ENCODE results near the gene SPAG9. TPM values are rescaled to one million over a fixed set of nuclear protein-coding genes. Genes with fewer than 3 reads are reported as not detected.

The SPAG9 gene
- 100 to 1,000 TPM; 112 to 178 (median 128) TPM for total RNA-seq

- intact Hi-C loops (cut with DNase I; ENCODE audit: low total_unique reads): no loop called here
Observed at GRCh38 chr17:51120739-51121619, at the start of gene SPAG9. SPAG9 (minus strand) TSS chr17:51120868; CDS start chr17:51120656, 212 bp downstream.

GRCh38 chr17:51169340-51169739, 48.7 kb upstream of the SPAG9 start:
- Histone ChIP-seq H3K4me3 (no peak overlapping the region), H3K36me3 (peaks cover 4% of the 10 kb centered on the region), H3K27ac (no peak overlapping the region), H3K4me1 (peaks cover 3 to 5% of the 10 kb centered on the region in 2 donors), H3K27me3 (no peaks in the 10 kb centered on the region), H3K9me3 (no peaks in the 10 kb centered on the region)
- intact Hi-C loops (cut with DNase I; ENCODE audit: low total_unique reads): no loop called here
- TF ChIP-seq CTCF (IDR thresholded peaks at IDR 0.05) (no peak), POLR2AphosphoS5 (IDR thresholded peaks at IDR 0.05) (no peak), POLR2A (IDR thresholded peaks at IDR 0.05) (no peak)
- DNase-seq (ENCODE audit: low spot score in 2 of 2): no peak

More at GRCh38 chr17:51120739-51121619, at the start of gene SPAG9:
- H3K4me3 ChIP-seq: peak within 1 kb of the TSS; percentile 97 to 99 (median 99)
- H3K4me1 ChIP-seq: peaks cover 0 to 15% of the 10 kb centered on the region in 2 donors
- H3K36me3 ChIP-seq: no peaks in the 10 kb centered on the region
- H3K27ac ChIP-seq: peak within 1 kb of the TSS; percentile 98 to 99
- H3K9me3 ChIP-seq: no peaks in the 10 kb centered on the region
- peak; percentile 96 for DNase-seq (ENCODE audit: low spot score in 2 of 2)
- TF ChIP-seq CTCF (IDR thresholded peaks at IDR 0.05) (peak in 1 of 3 donors; percentile 7), POLR2AphosphoS5 (IDR thresholded peaks at IDR 0.05) (peak; percentile 76 to 89 (median 85)), POLR2A (IDR thresholded peaks at IDR 0.05) (peak; percentile 74)
- no peaks in the 10 kb centered on the region for H3K27me3 ChIP-seq

- H3K4me3 ChIP-seq: peak overlapping the region; percentile 85 to 94 (median 88)
- no peaks in the 10 kb centered on the region for H3K9me3 ChIP-seq
- H3K27ac ChIP-seq: peak overlapping the region; percentile 94 to 96
- no peaks in the 10 kb centered on the region for H3K27me3 ChIP-seq
- H3K36me3 ChIP-seq: peaks cover 4% of the 10 kb centered on the region
- intact Hi-C loops (cut with DNase I; ENCODE audit: low total_unique reads): no loop called here
- peak in 1 of 3 donors; percentile 19 for TF ChIP-seq POLR2AphosphoS5 (IDR thresholded peaks at IDR 0.05)
- TF ChIP-seq POLR2A (IDR thresholded peaks at IDR 0.05): no peak
- TF ChIP-seq CTCF (IDR thresholded peaks at IDR 0.05): peak in 2 of 3 donors; percentile 28 to 34
- peaks cover 3 to 5% of the 10 kb centered on the region in 2 donors for H3K4me1 ChIP-seq
- DNase-seq (ENCODE audit: low spot score in 2 of 2): no peak
Observed at GRCh38 chr17:51166987-51167931, 46.6 kb upstream of the SPAG9 start.

- Histone ChIP-seq H3K9me3 (no peaks in the 10 kb centered on the region), H3K36me3 (peaks cover 4% of the 10 kb centered on the region), H3K27me3 (no peaks in the 10 kb centered on the region), H3K27ac (peak within 1 kb of the TSS; percentile 94 to 96), H3K4me1 (peaks cover 3 to 5% of the 10 kb centered on the region in 2 donors), H3K4me3 (peak within 1 kb of the TSS; percentile 85 to 94 (median 88))
- TF ChIP-seq POLR2A (IDR thresholded peaks at IDR 0.05) (no peak), POLR2AphosphoS5 (IDR thresholded peaks at IDR 0.05) (peak in 2 of 3 donors; percentile 61 to 74)
- peak; percentile 84 to 86 for DNase-seq (ENCODE audit: low spot score in 2 of 2)
- intact Hi-C loops (cut with DNase I; ENCODE audit: low total_unique reads): no loop called here
Observed at GRCh38 chr17:51166198-51166986, 45.7 kb upstream of the SPAG9 start, which contains the start of gene NME2. NME2 (plus strand) TSS chr17:51166411; CDS start chr17:51166831, 420 bp downstream.

Data from breast epithelium (tissue), 4 donors.